SJSA1 (cell line): Measurements from ENCODE around the gene GAB3. TPM values are rescaled to one million over a fixed set of nuclear protein-coding genes. Genes with fewer than 3 reads are reported as not detected.

Experiments used
- DNase-seq, 2 experiments: peaks; one replicate each; pipeline ENCODE4 v3.0.0-alpha.2; 2015 to 2020; ENCODE audit warnings: low spot score in 2 of 2, low read depth in 1 of 2
- H3K27ac ChIP-seq: fragments of 250-450 bp; sonication (Bioruptor Pico); 2 replicates; pipeline ENCODE4 v1.5.1; 2020; ENCODE audit warnings: mild to moderate bottlenecking, moderate library complexity
- H3K27me3 ChIP-seq: fragments of 250-450 bp; sonication (Bioruptor Pico); replicated peaks from 2 replicates; pipeline ENCODE4 v1.5.1; 2020; ENCODE audit warnings: mild to moderate bottlenecking, moderate library complexity
- H3K36me3 ChIP-seq: fragments of 250-450 bp; sonication (Bioruptor Pico); 2 replicates; pipeline ENCODE4 v1.5.1; 2020; ENCODE audit warnings: mild to moderate bottlenecking
- H3K4me1 ChIP-seq: fragments of 250-450 bp; sonication (Bioruptor Pico); replicated peaks from 2 replicates; pipeline ENCODE4 v1.6.1; 2021; ENCODE audit warnings: mild to moderate bottlenecking
- H3K4me3 ChIP-seq: fragments of 250-450 bp; sonication (Bioruptor Pico); 2 replicates; pipeline ENCODE4 v1.5.1; 2020; ENCODE audit warnings: mild to moderate bottlenecking
- H3K9me3 ChIP-seq: fragments of 250-450 bp; sonication (Bioruptor Pico); replicated peaks from 2 replicates; pipeline ENCODE4 v1.5.1; 2020; ENCODE audit warnings: mild to moderate bottlenecking
- total RNA-seq: library from RNA; depleted of rRNA; stranded (reverse); fragments of >200 nt; shearing (Covaris generic); gene quantifications from 2 replicates; pipeline ENCODE4 v1.2.3, GENCODE V29; 2014

The GAB3 gene
- total RNA-seq, 1 experiment from 2014 or later = 0.95 TPM

DNA sequence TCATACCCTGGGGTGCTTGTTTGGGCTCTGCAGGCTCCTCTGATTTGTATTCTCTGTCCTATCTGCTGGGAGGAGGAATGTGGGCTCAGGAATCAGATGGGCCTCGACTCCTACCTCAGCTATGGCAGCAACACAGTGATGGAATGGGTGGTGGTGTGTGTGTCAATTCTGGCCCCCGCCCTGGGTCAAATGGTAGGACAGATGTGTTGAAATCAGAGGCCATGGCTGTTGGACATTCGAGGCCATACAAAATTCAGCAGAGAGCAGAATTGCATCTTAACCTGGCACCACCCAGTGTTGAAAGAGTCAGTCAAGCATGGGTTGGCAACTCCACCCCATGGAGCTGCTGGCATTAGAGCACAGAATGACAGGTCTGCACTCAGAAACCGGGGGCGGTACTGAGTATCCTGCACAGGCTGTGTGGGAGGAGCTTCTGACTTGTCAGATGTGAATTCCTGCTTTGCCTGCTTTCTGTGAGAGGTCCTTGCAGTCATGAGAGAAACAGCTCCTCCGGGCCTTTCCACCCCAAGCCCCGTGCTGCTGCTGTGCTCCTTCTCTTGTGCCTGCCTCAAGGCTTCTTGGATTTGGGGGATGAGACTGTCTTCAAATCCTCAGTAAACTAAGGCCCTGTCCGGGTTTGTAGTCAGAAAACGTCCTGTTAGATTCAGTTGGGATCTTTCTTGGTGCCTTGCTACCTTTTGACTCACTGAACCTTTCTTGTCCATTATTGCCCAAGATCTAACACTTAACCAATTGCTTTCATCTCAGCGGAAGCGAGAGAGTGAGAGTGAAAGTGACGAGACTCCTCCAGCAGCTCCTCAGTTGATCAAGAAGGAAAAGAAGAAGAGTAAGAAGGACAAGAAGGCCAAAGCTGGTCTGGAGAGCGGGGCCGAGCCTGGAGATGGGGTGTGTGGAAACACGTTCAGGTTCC, 24.8 kb upstream of the GAB3 start:
- H3K4me3 ChIP-seq = no peak overlapping the region
- H3K4me1 ChIP-seq = no peaks in the 10 kb centered on the region
- no peak overlapping the region for H3K27ac ChIP-seq
- peaks cover 56% of the 10 kb centered on the region for H3K36me3 ChIP-seq
- DNase-seq = no peak
- no peaks in the 10 kb centered on the region for H3K27me3 ChIP-seq
- H3K9me3 ChIP-seq = no peaks in the 10 kb centered on the region

DNA sequence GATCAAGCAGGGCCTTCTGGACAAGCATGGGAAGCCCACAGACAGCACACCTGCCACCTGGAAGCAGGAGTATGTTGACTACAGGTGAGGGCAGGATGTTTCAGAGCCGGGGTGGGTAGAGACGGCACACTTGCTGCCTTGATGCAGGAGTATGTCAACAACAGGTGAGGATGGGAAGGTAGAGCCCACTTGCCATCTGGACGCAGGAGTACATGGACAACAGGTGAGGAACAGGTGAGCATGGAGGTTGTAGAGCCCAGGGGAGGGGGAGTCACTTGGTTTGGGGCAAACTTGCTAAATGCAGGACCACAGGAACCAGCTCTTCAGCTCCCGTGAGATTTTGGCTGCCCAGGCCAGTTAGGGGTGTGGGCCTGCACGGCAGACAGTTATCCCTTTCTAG, 23.7 kb upstream of the GAB3 start:
- peaks cover 65% of the 10 kb centered on the region for H3K36me3 ChIP-seq

DNA sequence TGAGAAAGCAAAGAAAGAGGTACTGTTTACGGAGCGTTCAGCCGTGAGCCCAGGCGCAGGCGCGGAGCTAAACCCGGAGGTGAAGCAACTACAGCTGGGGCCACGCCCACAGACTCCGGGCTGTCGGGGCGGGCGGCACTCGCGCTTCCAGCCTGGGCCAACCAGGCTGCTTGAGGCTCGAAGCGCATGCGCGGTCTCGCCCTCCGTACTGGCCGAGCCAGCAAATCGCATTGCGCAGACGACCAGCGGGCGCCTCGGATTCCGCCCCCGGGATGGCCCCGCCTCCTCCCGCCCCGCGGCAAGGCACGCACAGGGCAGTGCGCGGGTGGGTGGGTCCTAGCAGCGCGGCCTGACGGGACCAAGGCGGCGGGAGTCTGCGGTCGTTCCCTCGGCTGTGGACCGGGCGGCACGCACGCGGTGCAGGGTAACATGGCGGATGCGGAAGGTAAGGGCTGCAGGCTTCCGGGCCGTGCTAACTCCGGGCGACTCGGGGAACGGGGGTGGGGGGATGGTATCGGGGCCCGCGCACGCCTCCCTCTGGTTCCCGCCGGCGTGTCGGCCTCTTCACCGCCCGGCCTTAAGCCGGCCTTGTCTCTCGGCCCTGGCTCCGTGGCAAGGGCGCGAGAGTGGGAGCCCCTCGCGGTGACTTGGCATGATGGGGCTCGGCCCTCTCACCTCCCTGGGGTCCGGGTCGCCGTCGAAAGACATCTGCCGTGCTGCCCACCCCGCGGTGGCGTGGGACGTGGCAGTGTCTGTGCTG, 11.8 kb upstream of the GAB3 start, which contains the start of gene DKC1:
Gene DKC1, plus strand, starts transcription at position 328 of the 760 bp plus-strand sequence. Its CDS starts 102 bp downstream, at position 430.
- H3K4me1 ChIP-seq = peaks cover 4% of the 10 kb centered on the region; the same call in 1 of the 2 replicates
- DNase-seq = peak; percentile 86 to 96
- peak within 1 kb of the TSS; percentile 63 for H3K4me3 ChIP-seq
- H3K27me3 ChIP-seq = no peaks in the 10 kb centered on the region
- peak within 1 kb of the TSS; percentile 63 for H3K27ac ChIP-seq
- peaks cover 33% of the 10 kb centered on the region for H3K36me3 ChIP-seq
- no peaks in the 10 kb centered on the region for H3K9me3 ChIP-seq

More for the DNA sequence above, 23.7 kb upstream of the GAB3 start:
- Histone ChIP-seq H3K4me3 (no peak overlapping the region), H3K4me1 (no peaks in the 10 kb centered on the region), H3K27me3 (no peaks in the 10 kb centered on the region), H3K9me3 (no peaks in the 10 kb centered on the region), H3K27ac (no peak overlapping the region)
- DNase-seq = no peak

DNA sequence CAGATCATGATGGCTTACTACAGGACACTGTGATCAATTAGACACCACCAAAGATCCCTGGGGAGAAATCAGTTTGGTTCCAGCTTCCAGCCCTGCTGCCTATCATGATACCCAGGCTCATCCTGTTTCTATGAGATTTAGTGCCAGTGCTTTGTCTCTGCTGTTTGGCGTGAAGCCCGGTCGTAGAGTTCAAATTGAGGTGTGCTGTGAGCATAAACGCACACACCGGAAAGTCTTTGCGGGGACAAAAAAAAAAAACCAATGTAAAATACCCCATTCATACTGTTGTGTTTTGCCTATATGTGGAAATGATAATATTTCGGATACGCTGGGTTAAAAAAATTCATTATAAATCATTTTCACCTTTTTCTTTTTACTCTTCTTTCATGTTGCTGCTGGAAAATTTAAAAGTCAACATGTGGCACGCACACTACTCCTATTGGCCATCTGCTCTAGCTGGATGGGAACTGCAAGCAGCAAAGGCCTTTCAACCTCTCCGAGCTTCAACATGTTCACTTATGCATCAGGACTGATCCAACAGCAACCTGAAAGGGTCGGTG, 11.2 kb upstream of the GAB3 start:
- H3K4me1 ChIP-seq = peaks cover 4% of the 10 kb centered on the region; the same call in 1 of the 2 replicates
- peak overlapping the region; percentile 63 for H3K4me3 ChIP-seq
- H3K36me3 ChIP-seq = peaks cover 28% of the 10 kb centered on the region
- peak overlapping the region; percentile 40 for H3K27ac ChIP-seq
- H3K27me3 ChIP-seq = no peaks in the 10 kb centered on the region
- H3K9me3 ChIP-seq = no peaks in the 10 kb centered on the region
- DNase-seq = no peak

DNA sequence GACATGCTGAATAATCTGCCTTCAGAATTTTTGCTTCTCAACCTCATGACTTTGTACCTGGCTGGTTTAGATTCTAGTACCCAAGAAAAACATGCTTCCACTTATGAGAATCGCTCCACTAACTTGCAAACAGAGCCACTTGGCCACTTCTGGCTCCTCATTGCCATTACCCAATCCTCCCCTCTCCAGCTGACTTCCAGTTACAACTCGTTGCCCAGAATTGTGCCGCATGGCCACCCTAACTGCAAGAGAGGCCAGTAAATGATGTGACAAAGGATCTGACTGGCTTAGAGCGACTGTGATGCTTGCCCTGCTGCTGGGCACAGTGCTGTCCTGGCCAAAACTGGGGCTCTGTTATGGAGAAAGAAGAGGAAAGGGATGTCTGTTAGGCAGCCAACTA, 7.8 kb upstream of the GAB3 start:
- H3K9me3 ChIP-seq = no peaks in the 10 kb centered on the region

DNA sequence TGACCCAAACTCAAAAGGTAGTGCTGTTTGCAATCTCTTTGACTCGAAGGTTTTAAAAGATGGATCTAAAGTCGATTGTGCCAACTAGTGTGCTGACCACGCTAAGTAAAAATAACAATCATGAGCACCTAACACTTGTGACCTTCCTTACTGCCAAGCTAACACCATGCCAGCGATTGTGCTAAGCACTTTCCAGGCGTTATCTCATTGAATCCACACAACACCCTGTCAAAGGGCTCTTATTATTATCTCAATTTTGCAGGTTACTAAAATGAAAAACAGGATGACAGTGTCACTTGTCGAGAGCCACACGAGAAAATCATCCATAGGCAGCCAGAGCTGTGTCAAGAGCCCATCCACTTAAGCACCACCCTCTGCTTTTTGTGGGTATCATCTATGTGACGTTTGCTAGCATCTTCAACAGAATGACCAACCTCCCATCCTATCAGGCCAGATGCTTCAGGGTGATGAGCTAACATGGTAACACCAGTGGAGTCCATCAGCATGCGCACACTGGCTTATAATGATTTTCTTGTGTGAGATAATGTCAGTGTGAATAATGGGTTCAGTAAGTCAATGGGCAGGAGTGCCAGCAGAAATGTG, 893 bp upstream of the GAB3 start:
- no peaks in the 10 kb centered on the region for H3K36me3 ChIP-seq
- no peaks in the 10 kb centered on the region; the same call in 1 of the 2 replicates for H3K27me3 ChIP-seq
- H3K27ac ChIP-seq = no peak overlapping the region
- H3K4me3 ChIP-seq = no peak overlapping the region; the same call in 1 of the 2 replicates
- no peak for DNase-seq
- no peaks in the 10 kb centered on the region for H3K9me3 ChIP-seq
- 0 out of 2 replicates have a peak, but pooled peaks cover 3% of the 10 kb centered on the region for H3K4me1 ChIP-seq

More for the DNA sequence above, 7.8 kb upstream of the GAB3 start:
- H3K27me3 ChIP-seq = no peaks in the 10 kb centered on the region
- no peak overlapping the region for H3K4me3 ChIP-seq
- H3K4me1 ChIP-seq = peaks cover 4% of the 10 kb centered on the region; the same call in 1 of the 2 replicates
- no peak overlapping the region for H3K27ac ChIP-seq
- peaks cover 7% of the 10 kb centered on the region; the same call in 1 of the 2 replicates for H3K36me3 ChIP-seq
- no peak for DNase-seq

DNA sequence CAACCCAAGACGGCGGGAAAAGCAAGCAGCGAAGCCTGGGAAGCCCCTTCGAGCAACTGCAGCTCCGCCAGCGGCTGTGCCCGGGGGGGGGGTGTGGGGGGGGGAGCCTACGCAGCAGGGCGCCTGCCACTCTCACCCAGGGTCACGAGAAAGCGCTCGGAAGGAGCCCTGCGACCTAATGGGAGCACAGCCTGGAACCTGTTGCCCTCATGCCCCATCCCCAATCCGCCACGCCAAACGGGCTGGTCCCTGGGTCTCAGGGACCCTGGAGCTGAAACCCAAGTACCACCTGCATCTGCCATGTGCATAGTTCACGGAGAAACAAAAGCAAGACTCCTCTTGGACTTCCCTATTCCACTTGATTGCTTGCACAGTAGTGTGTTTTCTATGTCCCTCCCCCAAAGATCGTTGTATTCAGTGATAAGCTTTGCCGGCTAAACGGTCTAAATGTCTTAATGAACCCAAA, 359 bp upstream of the GAB3 start:
- DNase-seq = no peak
- Histone ChIP-seq H3K4me3 (peak overlapping the region; percentile 48), H3K36me3 (no peaks in the 10 kb centered on the region), H3K4me1 (0 out of 2 replicates have a peak, but pooled peaks cover 3% of the 10 kb centered on the region), H3K27ac (no peak overlapping the region), H3K27me3 (no peaks in the 10 kb centered on the region; the same call in 1 of the 2 replicates), H3K9me3 (no peaks in the 10 kb centered on the region)

DNA sequence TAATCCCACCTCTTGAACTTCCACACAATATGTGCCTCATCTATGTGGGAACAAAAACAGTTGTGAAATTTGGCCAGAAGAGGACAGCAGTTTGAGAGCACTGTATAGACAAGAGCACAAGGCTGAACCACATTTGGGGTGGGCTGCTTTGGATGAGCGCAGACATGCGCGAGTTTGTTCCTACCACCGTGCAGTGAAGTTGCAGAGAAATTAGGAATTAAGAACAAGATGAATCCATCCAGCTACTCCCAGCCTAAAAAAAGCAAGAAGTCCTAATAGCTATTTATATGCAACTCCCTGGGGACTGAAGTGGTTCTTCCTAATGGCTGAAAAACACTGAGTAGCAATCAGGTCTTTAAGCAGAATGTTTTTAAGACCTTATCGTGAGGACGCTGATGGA, 1.0 kb downstream of the GAB3 start:
- DNase-seq = no peak
- H3K27ac ChIP-seq = no peak overlapping the region

DNA sequence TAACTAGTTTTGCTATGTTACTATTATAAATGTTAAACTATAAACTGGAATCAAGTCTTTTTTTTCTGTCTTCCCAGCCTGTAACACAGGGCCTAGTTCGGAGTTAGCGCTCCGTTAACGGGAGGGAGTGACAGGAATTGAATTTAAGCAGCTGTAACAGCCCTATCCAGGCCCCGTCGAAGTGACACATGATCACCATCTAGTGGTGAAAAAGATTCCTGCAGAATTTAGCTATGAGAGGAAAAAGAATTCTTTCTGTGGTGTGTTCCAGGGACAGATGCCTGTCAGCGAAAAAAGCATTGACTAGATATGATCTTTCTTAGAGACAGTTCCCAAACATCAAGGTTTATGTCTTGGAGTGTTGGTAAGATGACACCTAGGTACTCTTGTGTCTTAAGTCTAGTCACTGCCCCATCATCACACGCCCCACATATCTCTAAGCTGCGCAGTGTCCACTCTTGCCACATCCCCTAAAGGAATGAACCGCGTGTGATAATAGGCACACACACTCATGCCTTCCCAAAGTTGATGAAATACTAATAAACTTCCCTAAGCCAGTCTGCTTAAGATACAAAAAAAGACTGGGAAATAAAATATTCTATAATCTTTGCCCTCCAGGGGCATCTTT, 2.1 kb downstream of the GAB3 start:
- Histone ChIP-seq H3K27ac (no peak overlapping the region), H3K4me3 (no peak overlapping the region), H3K4me1 (0 out of 2 replicates have a peak, but pooled peaks cover 3% of the 10 kb centered on the region), H3K36me3 (no peaks in the 10 kb centered on the region), H3K9me3 (no peaks in the 10 kb centered on the region), H3K27me3 (no peaks in the 10 kb centered on the region; the same call in 1 of the 2 replicates)
- DNase-seq = peak in 1 of 2 experiments; percentile 68

More for the DNA sequence above, 1.0 kb downstream of the GAB3 start:
- Histone ChIP-seq H3K9me3 (no peaks in the 10 kb centered on the region), H3K4me1 (0 out of 2 replicates have a peak, but pooled peaks cover 3% of the 10 kb centered on the region), H3K36me3 (no peaks in the 10 kb centered on the region), H3K4me3 (peak overlapping the region; percentile 48), H3K27me3 (no peaks in the 10 kb centered on the region; the same call in 1 of the 2 replicates)

DNA sequence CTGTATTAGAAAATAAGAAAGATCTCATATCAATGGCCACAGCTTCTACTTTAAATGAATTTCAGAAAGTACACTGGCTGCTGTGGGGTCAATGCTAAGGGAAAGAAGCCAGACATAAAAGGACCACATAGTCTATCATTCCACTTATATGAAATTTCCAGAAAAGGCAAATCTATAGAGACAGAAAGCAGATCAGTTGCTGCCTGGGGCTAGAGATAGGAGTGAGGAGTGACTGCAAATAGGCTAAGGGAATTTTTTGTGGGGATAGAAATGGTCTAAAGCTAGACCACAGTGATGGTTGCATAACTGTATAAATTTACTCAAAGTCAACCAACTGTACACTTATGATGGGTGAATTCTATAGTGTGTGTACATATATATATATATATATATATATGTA, 8.3 kb downstream of the GAB3 start:
- H3K36me3 ChIP-seq = no peaks in the 10 kb centered on the region
- H3K27me3 ChIP-seq = no peaks in the 10 kb centered on the region
- DNase-seq = no peak

DNA sequence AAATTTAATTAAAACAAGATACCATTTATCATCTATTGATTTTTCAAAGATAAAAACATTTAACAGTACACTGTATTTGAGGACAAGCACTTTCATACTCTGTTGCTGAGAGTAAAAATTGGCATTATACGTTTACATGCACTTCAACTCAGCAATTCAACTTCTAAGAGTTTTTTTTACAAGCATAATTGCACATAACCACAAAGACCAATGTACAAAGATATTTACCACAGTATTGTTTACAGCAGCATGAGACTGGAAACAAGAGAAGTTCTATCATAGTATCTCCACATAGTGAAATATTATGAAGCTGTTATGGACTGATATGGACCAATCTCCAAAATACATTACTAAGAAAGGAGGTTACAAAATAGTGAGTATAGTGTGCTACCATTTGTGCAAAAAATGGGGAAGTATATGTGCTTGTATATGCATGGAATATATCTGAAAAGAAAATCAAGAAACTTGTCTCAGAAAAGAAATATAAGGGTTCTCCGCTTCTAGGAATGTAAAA, 10.9 kb downstream of the GAB3 start:
- Histone ChIP-seq H3K4me1 (peaks cover 34% of the 10 kb centered on the region), H3K4me3 (no peak overlapping the region), H3K27ac (no peak overlapping the region), H3K9me3 (no peaks in the 10 kb centered on the region), H3K27me3 (no peaks in the 10 kb centered on the region), H3K36me3 (no peaks in the 10 kb centered on the region)
- DNase-seq = no peak

More for the DNA sequence above, 8.3 kb downstream of the GAB3 start:
- H3K27ac ChIP-seq = no peak overlapping the region
- peaks cover 10% of the 10 kb centered on the region for H3K4me1 ChIP-seq
- no peaks in the 10 kb centered on the region for H3K9me3 ChIP-seq
- H3K4me3 ChIP-seq = no peak overlapping the region

DNA sequence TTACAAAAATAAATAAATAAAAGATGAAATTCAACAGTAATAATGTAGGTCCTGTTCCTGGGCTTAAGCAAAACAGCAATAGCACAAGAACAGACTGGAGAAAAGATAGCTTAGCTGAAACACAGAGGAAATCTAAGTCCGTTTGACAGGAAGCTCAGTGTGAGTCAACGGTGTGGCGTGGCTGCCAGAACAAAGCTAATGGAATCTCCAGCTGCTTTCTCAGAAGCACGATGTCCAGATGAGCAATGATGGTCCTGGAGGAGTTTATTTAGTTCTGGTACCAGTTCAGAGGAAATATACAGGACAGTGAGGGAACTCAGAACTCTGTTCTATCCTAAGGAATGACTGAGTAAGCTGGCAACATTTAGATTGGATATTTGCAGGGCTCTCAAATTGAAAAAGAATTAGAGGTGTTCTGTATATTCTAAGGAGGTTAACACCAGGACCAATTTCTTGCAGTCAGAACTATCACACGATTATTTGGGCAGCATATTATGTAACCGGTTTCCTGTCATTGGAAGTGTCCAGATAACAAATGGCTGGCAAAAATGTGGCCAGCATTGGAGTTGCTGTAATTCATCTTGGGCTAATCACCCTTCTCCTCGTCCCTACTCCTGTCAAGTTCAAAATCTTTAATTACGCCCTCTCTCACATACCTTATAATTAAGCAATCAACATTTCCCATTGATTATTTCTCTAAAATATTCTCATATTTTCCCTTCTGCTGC, 12.7 kb downstream of the GAB3 start:
- Histone ChIP-seq H3K36me3 (no peaks in the 10 kb centered on the region), H3K4me3 (no peak overlapping the region), H3K4me1 (peaks cover 52% of the 10 kb centered on the region), H3K27me3 (no peaks in the 10 kb centered on the region), H3K9me3 (no peaks in the 10 kb centered on the region), H3K27ac (peak overlapping the region; percentile 63)
- DNase-seq = peak; percentile 52 to 57
